ENCODE results near the gene EDAR. TPM values are rescaled to one million over a fixed set of nuclear protein-coding genes. Genes with fewer than 3 reads are reported as not detected.

EDAR gene
- total RNA-seq, 1 donor from 2014 or later = not detected

DNA sequence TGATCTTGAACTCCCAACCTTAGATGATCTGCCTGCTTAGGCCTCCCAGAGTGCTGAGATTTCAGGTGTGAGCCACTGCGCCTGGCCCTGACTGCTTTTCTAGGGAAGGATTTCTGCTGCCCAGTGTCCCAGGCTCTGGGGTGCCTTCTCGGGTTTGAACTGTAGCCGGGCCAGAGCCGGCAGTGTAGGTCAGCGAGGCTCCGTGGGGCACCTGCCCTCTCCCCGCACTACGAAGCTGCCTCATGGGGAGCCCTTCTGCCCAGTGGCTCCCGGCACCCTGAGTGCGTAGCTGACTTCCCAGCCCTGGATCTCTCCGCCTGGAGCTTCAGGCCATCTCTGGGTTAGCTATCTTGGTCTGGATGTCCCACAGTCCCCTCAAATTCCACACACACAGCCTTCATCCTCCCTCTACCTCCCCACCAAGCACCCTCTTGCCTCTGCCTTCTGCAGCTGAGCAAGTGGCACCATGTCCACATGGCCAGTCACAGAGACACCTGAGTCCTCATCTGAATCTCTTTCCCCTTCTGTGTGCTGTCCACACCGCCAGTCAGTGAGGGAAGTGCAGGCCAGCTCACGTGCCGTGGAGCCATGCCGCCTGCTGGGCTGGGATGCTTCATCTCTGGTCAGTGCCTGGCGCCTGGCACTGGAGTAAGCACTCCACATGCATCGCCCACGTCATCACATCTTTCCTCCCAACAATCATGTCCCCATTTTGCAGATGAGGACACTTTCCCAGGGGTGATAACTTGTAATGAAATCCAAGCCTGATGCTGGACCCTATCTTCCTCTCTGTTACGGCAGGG lies 69.2 kb downstream of the EDAR start:
- no peak for DNase-seq (ENCODE audit: low read depth, low spot score)
- peaks cover 23% of the 10 kb centered on the region for H3K4me1 Mint-ChIP-seq
- no peaks in the 10 kb centered on the region for H3K36me3 Mint-ChIP-seq (ENCODE audit: low read depth)
- no peak overlapping the region for H3K4me3 Mint-ChIP-seq
- peak overlapping the region; percentile 93 for H3K27ac Mint-ChIP-seq (ENCODE audit: unreplicated experiment)
- H3K27me3 Mint-ChIP-seq (ENCODE audit: low read depth) = no peaks in the 10 kb centered on the region
- TF ChIP-seq, protein P1, sequence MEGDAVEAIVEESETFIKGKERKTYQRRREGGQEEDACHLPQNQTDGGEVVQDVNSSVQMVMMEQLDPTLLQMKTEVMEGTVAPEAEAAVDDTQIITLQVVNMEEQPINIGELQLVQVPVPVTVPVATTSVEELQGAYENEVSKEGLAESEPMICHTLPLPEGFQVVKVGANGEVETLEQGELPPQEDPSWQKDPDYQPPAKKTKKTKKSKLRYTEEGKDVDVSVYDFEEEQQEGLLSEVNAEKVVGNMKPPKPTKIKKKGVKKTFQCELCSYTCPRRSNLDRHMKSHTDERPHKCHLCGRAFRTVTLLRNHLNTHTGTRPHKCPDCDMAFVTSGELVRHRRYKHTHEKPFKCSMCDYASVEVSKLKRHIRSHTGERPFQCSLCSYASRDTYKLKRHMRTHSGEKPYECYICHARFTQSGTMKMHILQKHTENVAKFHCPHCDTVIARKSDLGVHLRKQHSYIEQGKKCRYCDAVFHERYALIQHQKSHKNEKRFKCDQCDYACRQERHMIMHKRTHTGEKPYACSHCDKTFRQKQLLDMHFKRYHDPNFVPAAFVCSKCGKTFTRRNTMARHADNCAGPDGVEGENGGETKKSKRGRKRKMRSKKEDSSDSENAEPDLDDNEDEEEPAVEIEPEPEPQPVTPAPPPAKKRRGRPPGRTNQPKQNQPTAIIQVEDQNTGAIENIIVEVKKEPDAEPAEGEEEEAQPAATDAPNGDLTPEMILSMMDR (conservative IDR thresholded peaks at IDR 0.05) = no peak
- no peaks in the 10 kb centered on the region for H3K9me3 Mint-ChIP-seq

DNA sequence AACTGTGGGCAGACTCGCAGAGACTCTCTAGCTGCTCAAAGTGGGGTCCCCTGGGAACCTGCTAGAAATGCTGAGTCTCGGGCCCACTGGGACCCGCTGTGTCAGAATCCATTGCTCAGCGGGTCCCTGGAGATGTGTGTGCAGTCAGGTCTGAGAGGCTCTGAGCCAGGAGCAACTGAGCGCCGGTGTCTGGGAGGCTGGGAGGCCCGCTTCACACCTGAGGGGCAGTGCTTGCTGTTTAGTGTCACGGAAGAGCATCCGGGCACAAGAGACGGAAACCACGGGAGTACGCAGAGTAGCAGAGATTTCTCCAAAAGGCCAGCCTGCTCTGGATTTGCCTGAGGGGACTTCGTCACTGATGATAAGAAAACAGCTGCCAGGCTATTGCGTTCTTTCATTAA lies 70.1 kb downstream of the EDAR start:
- Mint-ChIP-seq H3K4me3 (no peak overlapping the region), H3K27ac (ENCODE audit: unreplicated experiment) (no peak overlapping the region), H3K9me3 (no peaks in the 10 kb centered on the region), H3K27me3 (ENCODE audit: low read depth) (no peaks in the 10 kb centered on the region), H3K36me3 (ENCODE audit: low read depth) (no peaks in the 10 kb centered on the region), H3K4me1 (peaks cover 23% of the 10 kb centered on the region)
- no peak for DNase-seq (ENCODE audit: low read depth, low spot score)
- TF ChIP-seq, protein P1 (conservative IDR thresholded peaks at IDR 0.05) = no peak

GRCh38 chr2:108918156-108918874 lies 70.7 kb downstream of the EDAR start:
- Mint-ChIP-seq H3K27me3 (ENCODE audit: low read depth) (no peaks in the 10 kb centered on the region), H3K36me3 (ENCODE audit: low read depth) (no peaks in the 10 kb centered on the region), H3K4me3 (no peak overlapping the region), H3K9me3 (no peaks in the 10 kb centered on the region), H3K4me1 (peaks cover 23% of the 10 kb centered on the region), H3K27ac (ENCODE audit: unreplicated experiment) (no peak overlapping the region)
- TF ChIP-seq, protein P1 (conservative IDR thresholded peaks at IDR 0.05) = no peak
- DNase-seq (ENCODE audit: low read depth, low spot score) = no peak

DNA sequence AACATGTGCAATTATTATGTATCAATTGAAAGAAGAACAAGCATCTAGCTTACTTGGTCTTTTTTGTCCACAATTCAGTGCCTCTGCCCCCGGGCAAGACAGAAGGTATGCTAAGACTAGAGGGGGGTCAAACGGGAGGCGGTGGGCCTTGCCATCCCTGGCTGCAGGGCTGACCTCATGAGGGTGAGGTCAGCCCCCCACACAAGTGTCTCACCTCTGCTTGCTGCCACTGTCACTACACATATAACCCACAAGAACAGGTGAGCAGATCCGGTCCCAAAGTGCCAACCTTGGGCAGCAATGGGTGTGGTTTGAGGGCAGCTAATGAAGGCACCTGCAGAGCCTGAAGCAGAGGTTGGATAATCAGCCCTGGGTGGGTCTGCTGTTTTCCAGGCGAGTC lies 71.5 kb downstream of the EDAR start:
- no peaks in the 10 kb centered on the region for H3K9me3 Mint-ChIP-seq
- no peak for DNase-seq (ENCODE audit: low read depth, low spot score)
- TF ChIP-seq, protein P1 (conservative IDR thresholded peaks at IDR 0.05) = no peak
- peaks cover 23% of the 10 kb centered on the region for H3K4me1 Mint-ChIP-seq
- H3K27ac Mint-ChIP-seq (ENCODE audit: unreplicated experiment) = no peak overlapping the region
- H3K27me3 Mint-ChIP-seq (ENCODE audit: low read depth) = no peaks in the 10 kb centered on the region
- H3K36me3 Mint-ChIP-seq (ENCODE audit: low read depth) = no peaks in the 10 kb centered on the region
- no peak overlapping the region for H3K4me3 Mint-ChIP-seq

DNA sequence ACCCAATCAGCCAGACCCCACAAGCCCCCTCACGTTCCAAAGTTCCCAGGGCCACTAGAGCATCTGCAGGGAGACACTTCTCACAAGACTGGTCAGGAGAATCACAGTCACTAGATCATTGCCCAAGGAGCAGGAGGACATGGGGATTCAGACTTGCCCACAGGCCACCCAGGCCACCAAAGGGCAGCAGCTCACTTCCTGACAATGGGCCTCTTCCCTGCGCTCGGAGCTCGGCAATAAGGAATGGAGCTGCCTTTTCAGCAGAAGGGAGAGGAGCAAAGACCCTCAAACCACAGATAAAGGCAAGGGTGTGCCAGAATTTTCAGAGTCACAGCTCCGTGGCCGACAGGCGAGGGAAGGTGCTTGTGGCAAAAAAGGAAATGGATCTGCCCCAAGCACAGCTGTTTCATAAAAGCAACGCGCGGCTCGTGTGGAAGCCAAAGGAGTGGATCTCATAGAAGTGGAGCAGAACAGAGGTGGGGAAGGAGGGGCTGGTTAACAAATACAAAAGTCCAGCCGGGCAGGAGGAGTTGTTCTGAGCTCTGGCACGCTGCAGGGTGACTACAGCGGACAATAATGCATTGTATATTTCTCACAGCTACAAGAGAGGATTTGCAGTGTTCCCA lies 72.1 kb downstream of the EDAR start:
- no peak overlapping the region for H3K4me3 Mint-ChIP-seq
- no peaks in the 10 kb centered on the region for H3K36me3 Mint-ChIP-seq (ENCODE audit: low read depth)
- no peaks in the 10 kb centered on the region for H3K27me3 Mint-ChIP-seq (ENCODE audit: low read depth)
- H3K27ac Mint-ChIP-seq (ENCODE audit: unreplicated experiment) = peak overlapping the region; percentile 54
- TF ChIP-seq, protein P1 (conservative IDR thresholded peaks at IDR 0.05) = no peak
- H3K9me3 Mint-ChIP-seq = no peaks in the 10 kb centered on the region
- H3K4me1 Mint-ChIP-seq = peaks cover 23% of the 10 kb centered on the region
- no peak for DNase-seq (ENCODE audit: low read depth, low spot score)

Data from neural crest cell (in vitro differentiated cells).